Measurements from ENCODE around the gene PLXNB2.
"Not testable (repeated sequence)": the region's sequence is repeated elsewhere in the genome, so short reads cannot be mapped to it uniquely, and the experiment has no call there.

PLXNB2 gene, protein sequence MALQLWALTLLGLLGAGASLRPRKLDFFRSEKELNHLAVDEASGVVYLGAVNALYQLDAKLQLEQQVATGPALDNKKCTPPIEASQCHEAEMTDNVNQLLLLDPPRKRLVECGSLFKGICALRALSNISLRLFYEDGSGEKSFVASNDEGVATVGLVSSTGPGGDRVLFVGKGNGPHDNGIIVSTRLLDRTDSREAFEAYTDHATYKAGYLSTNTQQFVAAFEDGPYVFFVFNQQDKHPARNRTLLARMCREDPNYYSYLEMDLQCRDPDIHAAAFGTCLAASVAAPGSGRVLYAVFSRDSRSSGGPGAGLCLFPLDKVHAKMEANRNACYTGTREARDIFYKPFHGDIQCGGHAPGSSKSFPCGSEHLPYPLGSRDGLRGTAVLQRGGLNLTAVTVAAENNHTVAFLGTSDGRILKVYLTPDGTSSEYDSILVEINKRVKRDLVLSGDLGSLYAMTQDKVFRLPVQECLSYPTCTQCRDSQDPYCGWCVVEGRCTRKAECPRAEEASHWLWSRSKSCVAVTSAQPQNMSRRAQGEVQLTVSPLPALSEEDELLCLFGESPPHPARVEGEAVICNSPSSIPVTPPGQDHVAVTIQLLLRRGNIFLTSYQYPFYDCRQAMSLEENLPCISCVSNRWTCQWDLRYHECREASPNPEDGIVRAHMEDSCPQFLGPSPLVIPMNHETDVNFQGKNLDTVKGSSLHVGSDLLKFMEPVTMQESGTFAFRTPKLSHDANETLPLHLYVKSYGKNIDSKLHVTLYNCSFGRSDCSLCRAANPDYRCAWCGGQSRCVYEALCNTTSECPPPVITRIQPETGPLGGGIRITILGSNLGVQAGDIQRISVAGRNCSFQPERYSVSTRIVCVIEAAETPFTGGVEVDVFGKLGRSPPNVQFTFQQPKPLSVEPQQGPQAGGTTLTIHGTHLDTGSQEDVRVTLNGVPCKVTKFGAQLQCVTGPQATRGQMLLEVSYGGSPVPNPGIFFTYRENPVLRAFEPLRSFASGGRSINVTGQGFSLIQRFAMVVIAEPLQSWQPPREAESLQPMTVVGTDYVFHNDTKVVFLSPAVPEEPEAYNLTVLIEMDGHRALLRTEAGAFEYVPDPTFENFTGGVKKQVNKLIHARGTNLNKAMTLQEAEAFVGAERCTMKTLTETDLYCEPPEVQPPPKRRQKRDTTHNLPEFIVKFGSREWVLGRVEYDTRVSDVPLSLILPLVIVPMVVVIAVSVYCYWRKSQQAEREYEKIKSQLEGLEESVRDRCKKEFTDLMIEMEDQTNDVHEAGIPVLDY (N-terminal part only)

GRCh38 chr22:50306753-50307749 is at the start of gene PLXNB2:
Gene PLXNB2 (minus strand): TSS chr22:50307646. CDS start chr22:50290584, 17,062 bp downstream.
- DNase-seq: peak in 52 of 56 donors; percentile 26 to 85 (median 63)

DNA sequence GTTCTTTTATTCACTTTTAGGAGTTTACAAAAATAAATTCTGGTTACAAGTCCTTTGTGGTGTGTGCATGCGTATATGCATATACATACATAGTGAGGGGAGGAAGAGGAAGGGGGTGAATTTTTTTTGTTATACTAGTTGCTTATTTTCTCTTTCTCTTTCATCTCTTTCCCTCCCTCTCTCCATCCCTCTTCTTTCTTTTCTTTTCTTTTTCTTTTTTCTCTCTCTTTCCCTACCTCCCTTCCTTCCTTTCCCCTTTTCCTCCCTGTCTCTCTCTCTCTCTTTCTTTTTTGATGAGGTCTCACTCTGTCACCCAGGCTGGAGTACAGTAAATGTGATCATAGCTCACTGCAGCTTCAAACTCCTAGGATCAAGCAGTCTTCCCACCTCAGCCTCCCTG is 49.8 kb upstream of the PLXNB2 start:
- no peak for DNase-seq

DNA sequence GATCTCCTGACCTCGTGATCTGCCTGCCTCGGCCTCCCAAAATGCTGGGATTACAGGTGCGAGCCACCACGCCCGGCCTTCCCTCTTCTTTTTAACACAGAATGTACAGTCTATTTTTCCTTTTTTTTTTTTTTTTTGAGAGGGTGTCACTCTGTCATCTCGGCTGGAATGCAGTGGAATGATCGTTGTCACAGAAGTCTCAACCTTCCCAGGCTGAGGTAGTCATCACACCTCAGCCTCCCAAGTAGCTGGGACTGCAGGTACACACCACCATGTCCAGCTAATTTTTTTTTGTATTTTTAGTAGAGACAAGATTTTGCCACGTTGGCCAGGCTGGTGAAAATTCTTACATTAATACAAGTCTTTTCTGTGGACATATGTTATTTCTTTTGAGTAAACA is 48.7 kb upstream of the PLXNB2 start:
- DNase-seq: no peak

GRCh38 chr22:50348058-50348457 is 40.6 kb upstream of the PLXNB2 start:
- DNase-seq: no peak

GRCh38 chr22:50347157-50347556 is 39.7 kb upstream of the PLXNB2 start:
- no peak for DNase-seq

DNA sequence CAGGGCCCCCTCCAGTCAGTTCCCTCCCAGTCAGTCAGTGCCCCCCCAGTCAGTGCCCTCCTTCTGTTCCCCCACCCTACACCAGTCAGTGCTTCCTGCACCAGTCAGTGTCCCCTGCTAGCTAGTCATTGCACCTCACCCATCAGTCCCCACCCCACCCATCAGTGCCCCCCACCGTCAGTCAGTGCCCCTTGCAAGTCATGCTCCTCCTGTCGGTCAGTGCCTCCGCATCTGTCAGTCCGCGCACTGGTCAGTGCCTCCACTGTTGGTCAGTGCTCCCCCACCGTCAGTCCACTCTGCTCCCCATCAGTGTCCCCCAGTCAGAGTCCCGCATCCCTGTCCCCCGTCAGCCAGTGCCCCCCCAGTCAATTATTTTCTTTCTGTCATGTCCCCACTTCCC is 39.0 kb upstream of the PLXNB2 start:
- DNase-seq: no peak

- DNase-seq: no peak
Observed at GRCh38 chr22:50343541-50343935, 36.1 kb upstream of the PLXNB2 start.

- DNase-seq: peak in 48 of 56 donors; percentile 17 to 88 (median 64)
Observed at GRCh38 chr22:50342651-50343540, 35.5 kb upstream of the PLXNB2 start, which contains the start of gene PPP6R2. Gene PPP6R2 (plus strand): TSS chr22:50343327. CDS start chr22:50393909, 50,582 bp downstream.

GRCh38 chr22:50341977-50342650 is 34.7 kb upstream of the PLXNB2 start:
- DNase-seq: peak in 54 of 56 donors; percentile 30 to 89 (median 68)

DNA sequence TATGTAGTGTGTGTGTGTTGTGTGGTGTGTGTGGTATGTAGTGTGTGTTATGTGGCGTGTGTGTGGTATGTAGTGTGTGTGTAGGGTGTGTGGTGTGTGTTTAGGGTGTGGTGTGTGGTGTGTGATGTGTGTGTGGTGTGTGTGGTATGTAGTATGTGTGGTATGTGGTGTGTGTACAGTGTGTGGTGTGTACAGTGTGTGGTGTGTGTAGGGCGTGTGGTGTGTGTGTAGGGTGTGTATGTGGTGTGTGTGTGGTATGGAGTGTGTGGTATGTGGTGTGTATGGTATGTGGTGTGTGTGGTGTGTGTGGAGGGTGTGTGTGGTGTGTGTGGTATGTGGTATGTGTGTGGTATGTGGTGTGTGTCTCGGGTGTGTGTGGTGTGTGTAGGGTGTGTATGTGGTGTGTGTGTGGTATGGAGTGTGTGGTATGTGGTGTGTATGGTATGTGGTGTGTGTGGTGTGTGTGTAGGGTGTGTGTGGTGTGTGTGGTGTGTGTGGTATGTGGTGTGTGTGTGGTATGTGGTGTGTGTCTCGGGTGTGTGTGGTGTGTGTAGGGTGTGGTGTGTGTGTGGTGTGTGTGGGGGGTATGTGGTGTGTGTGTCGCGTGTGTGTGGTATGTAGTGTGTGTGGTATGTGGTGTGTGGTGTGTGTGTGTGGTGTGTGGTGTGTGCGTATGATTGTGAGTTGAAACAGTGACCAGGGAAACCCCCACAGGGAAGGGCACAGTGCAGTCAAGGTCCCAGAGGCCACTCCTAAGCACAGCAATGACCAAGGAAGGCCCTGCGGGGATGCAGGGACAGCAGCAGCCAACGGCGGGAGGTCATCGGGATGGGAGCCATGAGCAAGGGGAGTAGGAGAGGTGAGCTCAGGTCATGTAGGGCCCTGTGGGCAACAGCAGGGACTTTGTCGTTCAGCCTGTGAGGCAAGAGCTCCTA is 32.8 kb upstream of the PLXNB2 start:
- no peak for DNase-seq

GRCh38 chr22:50338860-50339462 is 31.5 kb upstream of the PLXNB2 start:
- DNase-seq: no peak

GRCh38 chr22:50338042-50338573 is 30.7 kb upstream of the PLXNB2 start:
- DNase-seq: no peak

- no peak for DNase-seq
Observed at GRCh38 chr22:50337262-50338041, 30.0 kb upstream of the PLXNB2 start.

DNA sequence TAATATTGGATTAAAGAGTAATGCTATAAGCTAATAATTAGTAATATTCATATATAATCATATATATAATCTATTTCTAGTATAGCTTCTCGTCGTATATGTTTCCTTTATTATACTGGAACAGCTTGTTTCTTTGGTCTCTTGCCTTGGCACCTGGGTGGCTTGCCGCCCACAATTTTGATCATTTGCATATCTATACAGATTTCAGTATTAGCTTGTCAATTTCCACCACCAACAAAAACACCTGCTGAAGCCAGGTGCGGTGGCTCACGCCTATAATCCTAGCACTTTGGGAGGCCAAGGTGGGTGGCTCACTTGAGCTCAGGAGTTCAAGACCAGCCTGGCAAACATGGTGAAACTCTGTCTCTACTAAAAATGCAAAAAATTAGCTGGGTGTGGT is 27.0 kb upstream of the PLXNB2 start:
- not testable (repeated sequence) for DNase-seq

DNA sequence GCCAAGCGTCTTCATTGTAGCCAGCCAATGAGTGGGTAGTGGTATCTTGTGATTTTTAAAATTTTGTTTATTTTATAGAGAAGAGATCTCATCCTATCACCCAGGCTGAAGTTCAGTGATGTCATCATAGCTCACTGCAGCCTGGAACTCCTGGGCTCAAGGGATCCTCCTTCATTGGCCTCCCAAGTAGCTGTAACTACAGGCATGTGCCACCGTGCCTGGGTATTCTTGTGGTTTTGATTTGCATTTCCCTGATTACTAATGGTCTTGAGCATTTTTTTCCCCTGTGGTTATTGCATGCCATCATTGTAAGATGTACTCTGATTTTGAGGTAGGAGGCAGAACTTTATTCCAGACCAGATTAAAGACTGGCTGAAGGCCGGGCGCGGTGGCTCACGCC is 21.8 kb upstream of the PLXNB2 start:
- no peak for DNase-seq

GRCh38 chr22:50327711-50328019 is 20.2 kb upstream of the PLXNB2 start:
- DNase-seq: no peak
